Measurements from ENCODE around the gene POLR2A.

Gene POLR2A

DNA sequence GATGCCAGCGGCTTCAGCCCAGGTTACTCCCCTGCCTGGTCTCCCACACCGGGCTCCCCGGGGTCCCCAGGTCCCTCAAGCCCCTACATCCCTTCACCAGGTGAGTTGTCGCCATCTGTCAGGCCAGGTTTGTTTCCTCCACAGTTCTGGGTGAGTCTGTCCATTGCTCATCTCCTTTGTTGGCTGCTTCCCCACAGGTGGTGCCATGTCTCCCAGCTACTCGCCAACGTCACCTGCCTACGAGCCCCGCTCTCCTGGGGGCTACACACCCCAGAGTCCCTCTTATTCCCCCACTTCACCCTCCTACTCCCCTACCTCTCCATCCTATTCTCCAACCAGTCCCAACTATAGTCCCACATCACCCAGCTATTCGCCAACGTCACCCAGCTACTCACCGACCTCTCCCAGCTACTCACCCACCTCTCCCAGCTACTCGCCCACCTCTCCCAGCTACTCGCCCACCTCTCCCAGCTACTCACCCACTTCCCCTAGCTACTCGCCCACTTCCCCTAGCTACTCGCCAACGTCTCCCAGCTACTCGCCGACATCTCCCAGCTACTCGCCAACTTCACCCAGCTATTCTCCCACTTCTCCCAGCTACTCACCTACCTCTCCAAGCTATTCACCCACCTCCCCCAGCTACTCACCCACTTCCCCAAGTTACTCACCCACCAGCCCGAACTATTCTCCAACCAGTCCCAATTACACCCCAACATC is 28.8 kb downstream of the POLR2A start:
- no peak overlapping the region for H2BK120ac ChIP-seq (ENCODE audit: low read depth, low read length)
- H3K4me1 ChIP-seq (ENCODE audit: control insufficient read depth, insufficient read depth, low read depth, low read length) = no peaks in the 10 kb centered on the region
- no peak overlapping the region for H3K4ac ChIP-seq (ENCODE audit: low read depth in 1 of 2, low read length in 2 of 2)
- no peak overlapping the region for H3K4me3 ChIP-seq (ENCODE audit: insufficient read depth in 1 of 2, low read depth in 1 of 2, low read length in 2 of 2)
- H2BK5ac ChIP-seq (ENCODE audit: low read depth, low read length, poor library complexity, severe bottlenecking) = no peak overlapping the region
- DNase-seq = no peak
- no peaks in the 10 kb centered on the region for H3K27me3 ChIP-seq (ENCODE audit: control insufficient read depth in 1 of 2, insufficient read depth in 1 of 2, low read length in 2 of 2)
- H4K91ac ChIP-seq (ENCODE audit: low read length) = no peak overlapping the region
- H3K36me3 ChIP-seq (ENCODE audit: control insufficient read depth in 1 of 2, insufficient read depth in 2 of 2, low read depth in 1 of 2, low read length in 2 of 2) = peaks cover 75 to 76% of the 10 kb centered on the region in 2 experiments
- no peak overlapping the region for H2AFZ ChIP-seq (ENCODE audit: low read depth, low read length)
- no peak overlapping the region for H3K27ac ChIP-seq (ENCODE audit: low read length, poor library complexity, severe bottlenecking)
- WGBS = 97% methylated on average over 20 of the region's 20 CpGs
- H3K14ac ChIP-seq (ENCODE audit: low read length in 2 of 2) = no peak overlapping the region
- H4K8ac ChIP-seq (ENCODE audit: low read length) = no peak overlapping the region
- no peaks in the 10 kb centered on the region for H3K9me3 ChIP-seq (ENCODE audit: control insufficient read depth, low read length)
- no peak overlapping the region for H2BK15ac ChIP-seq (ENCODE audit: low read depth, poor library complexity, severe bottlenecking)
- H2BK12ac ChIP-seq (ENCODE audit: low read length in 2 of 2) = no peak overlapping the region
- no peak overlapping the region for H3K18ac ChIP-seq (ENCODE audit: low read depth in 1 of 2, low read length in 2 of 2)
- no peak overlapping the region for H2AK5ac ChIP-seq (ENCODE audit: low read length, severe bottlenecking)
- H3K9ac ChIP-seq (ENCODE audit: low read length) = no peak overlapping the region
- H3K4me2 ChIP-seq (ENCODE audit: low read length, poor library complexity, severe bottlenecking) = no peak overlapping the region
- H3K79me1 ChIP-seq (replicated peaks; ENCODE audit: low read length, poor library complexity, severe bottlenecking) = peaks cover 21% of the 10 kb centered on the region
- H3K23ac ChIP-seq (ENCODE audit: low read length in 2 of 2) = no peak overlapping the region

DNA sequence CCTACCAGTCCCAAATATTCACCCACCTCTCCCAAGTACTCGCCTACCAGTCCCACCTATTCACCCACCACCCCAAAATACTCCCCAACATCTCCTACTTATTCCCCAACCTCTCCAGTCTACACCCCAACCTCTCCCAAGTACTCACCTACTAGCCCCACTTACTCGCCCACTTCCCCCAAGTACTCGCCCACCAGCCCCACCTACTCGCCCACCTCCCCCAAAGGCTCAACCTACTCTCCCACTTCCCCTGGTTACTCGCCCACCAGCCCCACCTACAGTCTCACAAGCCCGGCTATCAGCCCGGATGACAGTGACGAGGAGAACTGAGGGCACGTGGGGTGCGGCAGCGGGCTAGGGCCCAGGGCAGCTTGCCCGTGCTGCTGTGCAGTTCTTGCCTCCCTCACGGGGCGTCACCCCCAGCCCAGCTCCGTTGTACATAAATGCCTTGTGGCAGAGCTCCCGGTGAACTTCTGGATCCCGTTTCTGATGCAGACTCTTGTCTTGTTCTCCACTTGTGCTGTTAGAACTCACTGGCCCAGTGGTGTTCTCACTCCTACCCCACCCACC is 29.8 kb downstream of the POLR2A start:
- Histone ChIP-seq H3K4me2 (ENCODE audit: low read length, poor library complexity, severe bottlenecking) (no peak overlapping the region), H3K18ac (ENCODE audit: low read depth in 1 of 2, low read length in 2 of 2) (no peak overlapping the region), H3K4ac (ENCODE audit: low read depth in 1 of 2, low read length in 2 of 2) (no peak overlapping the region), H2BK12ac (ENCODE audit: low read length in 2 of 2) (no peak overlapping the region), H2BK120ac (ENCODE audit: low read depth, low read length) (no peak overlapping the region), H2AFZ (ENCODE audit: low read depth, low read length) (no peak overlapping the region), H3K14ac (ENCODE audit: low read length in 2 of 2) (no peak overlapping the region), H4K8ac (ENCODE audit: low read length) (no peak overlapping the region), H3K9me3 (ENCODE audit: control insufficient read depth, low read length) (no peaks in the 10 kb centered on the region), H3K79me1 (replicated peaks; ENCODE audit: low read length, poor library complexity, severe bottlenecking) (peaks cover 16% of the 10 kb centered on the region), H3K36me3 (ENCODE audit: control insufficient read depth in 1 of 2, insufficient read depth in 2 of 2, low read depth in 1 of 2, low read length in 2 of 2) (peaks cover 66 to 68% of the 10 kb centered on the region in 2 experiments), H2BK15ac (ENCODE audit: low read depth, poor library complexity, severe bottlenecking) (no peak overlapping the region), H3K27me3 (ENCODE audit: control insufficient read depth in 1 of 2, insufficient read depth in 1 of 2, low read length in 2 of 2) (no peaks in the 10 kb centered on the region), H4K91ac (ENCODE audit: low read length) (no peak overlapping the region), H2AK5ac (ENCODE audit: low read length, severe bottlenecking) (no peak overlapping the region), H3K4me3 (ENCODE audit: insufficient read depth in 1 of 2, low read depth in 1 of 2, low read length in 2 of 2) (no peak overlapping the region), H2BK5ac (ENCODE audit: low read depth, low read length, poor library complexity, severe bottlenecking) (no peak overlapping the region), H3K23ac (ENCODE audit: low read length in 2 of 2) (no peak overlapping the region), H3K9ac (ENCODE audit: low read length) (no peak overlapping the region), H3K4me1 (ENCODE audit: control insufficient read depth, insufficient read depth, low read depth, low read length) (no peaks in the 10 kb centered on the region), H3K27ac (ENCODE audit: low read length, poor library complexity, severe bottlenecking) (no peak overlapping the region)
- no peak for DNase-seq
- 93% methylated on average over 17 of the region's 17 CpGs for WGBS

DNA sequence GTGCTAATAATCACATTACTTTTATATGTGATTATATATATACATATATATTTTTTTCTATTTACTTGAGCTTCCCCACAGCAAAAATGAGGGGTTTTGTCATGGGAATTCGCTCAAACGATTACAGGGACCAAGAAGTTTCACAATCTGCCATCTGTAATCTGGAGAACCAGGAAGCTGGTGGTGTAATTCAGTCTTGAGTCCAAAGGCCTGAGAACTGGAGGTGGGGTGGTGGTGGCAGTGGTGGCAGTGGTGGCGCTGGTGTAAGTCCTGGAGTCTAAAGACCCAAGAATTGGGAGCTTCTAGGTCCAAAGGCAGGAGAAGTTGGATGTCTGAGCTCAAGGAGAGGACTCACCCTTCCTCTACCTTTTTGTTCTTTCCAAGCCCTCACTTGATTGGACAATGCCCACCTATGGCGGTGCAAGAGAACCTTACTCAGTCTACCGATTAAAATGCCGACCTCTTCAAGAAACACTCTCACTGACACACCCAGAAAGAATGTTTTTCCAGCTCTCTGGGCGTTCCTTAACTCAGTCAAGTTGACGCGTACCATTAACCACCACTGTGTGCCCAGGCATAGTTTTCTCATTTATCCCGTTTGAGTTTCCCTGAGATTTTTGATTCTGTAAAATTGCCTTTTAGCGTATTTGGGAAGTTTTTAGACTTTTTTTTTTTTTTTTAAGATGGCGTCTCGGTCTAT is 31.9 kb downstream of the POLR2A start:
- H2BK15ac ChIP-seq (ENCODE audit: low read depth, poor library complexity, severe bottlenecking) = no peak overlapping the region
- no peak overlapping the region for H3K14ac ChIP-seq (ENCODE audit: low read length in 2 of 2)
- WGBS = 97% methylated on average over 12 of the region's 13 CpGs

DNA sequence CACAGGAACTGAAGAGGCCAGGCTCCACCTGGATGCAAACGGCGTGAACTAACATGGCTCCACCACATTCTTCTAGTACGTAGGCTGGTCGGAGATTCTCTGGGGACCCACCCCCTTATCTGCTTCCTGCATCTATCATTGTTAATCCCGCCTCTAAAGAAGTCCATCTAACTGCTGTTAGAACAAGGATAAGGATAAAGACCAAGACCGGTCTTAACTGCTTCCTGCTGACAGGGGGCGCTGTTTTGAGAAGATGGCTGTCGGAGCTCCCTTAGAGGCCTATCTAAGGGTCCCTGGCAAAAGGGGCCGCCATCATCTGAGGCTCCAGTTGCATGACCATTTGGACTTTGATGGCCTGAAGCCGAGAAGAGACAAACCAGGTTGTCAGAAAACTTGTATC is 38.9 kb downstream of the POLR2A start:
- no peak overlapping the region for H4K91ac ChIP-seq (ENCODE audit: low read length)
- H2AK5ac ChIP-seq (ENCODE audit: low read length, severe bottlenecking) = no peak overlapping the region
- H3K4ac ChIP-seq (ENCODE audit: low read depth in 1 of 2, low read length in 2 of 2) = no peak overlapping the region
- no peak overlapping the region for H2AFZ ChIP-seq (ENCODE audit: low read depth, low read length)
- H3K4me2 ChIP-seq (ENCODE audit: low read length, poor library complexity, severe bottlenecking) = no peak overlapping the region
- no peak overlapping the region for H3K9ac ChIP-seq (ENCODE audit: low read length)
- H3K4me3 ChIP-seq (ENCODE audit: insufficient read depth in 1 of 2, low read depth in 1 of 2, low read length in 2 of 2) = no peak overlapping the region
- H3K27me3 ChIP-seq (ENCODE audit: control insufficient read depth in 1 of 2, insufficient read depth in 1 of 2, low read length in 2 of 2) = no peaks in the 10 kb centered on the region
- H2BK5ac ChIP-seq (ENCODE audit: low read depth, low read length, poor library complexity, severe bottlenecking) = no peak overlapping the region
- no peak overlapping the region for H2BK12ac ChIP-seq (ENCODE audit: low read length in 2 of 2)
- peaks cover 10% of the 10 kb centered on the region for H3K9me3 ChIP-seq (ENCODE audit: control insufficient read depth, low read length)
- no peaks in the 10 kb centered on the region for H3K79me1 ChIP-seq (replicated peaks; ENCODE audit: low read length, poor library complexity, severe bottlenecking)
- no peak overlapping the region for H3K23ac ChIP-seq (ENCODE audit: low read length in 2 of 2)
- H4K8ac ChIP-seq (ENCODE audit: low read length) = no peak overlapping the region
- peaks cover 0 to 2% of the 10 kb centered on the region in 2 experiments for H3K36me3 ChIP-seq (ENCODE audit: control insufficient read depth in 1 of 2, insufficient read depth in 2 of 2, low read depth in 1 of 2, low read length in 2 of 2)
- no peak for DNase-seq
- no peak overlapping the region for H3K27ac ChIP-seq (ENCODE audit: low read length, poor library complexity, severe bottlenecking)
- no peak overlapping the region for H3K18ac ChIP-seq (ENCODE audit: low read depth in 1 of 2, low read length in 2 of 2)
- WGBS = 62% methylated on average over 10 of the region's 10 CpGs
- no peaks in the 10 kb centered on the region for H3K4me1 ChIP-seq (ENCODE audit: control insufficient read depth, insufficient read depth, low read depth, low read length)
- no peak overlapping the region for H2BK120ac ChIP-seq (ENCODE audit: low read depth, low read length)
- H3K14ac ChIP-seq (ENCODE audit: low read length in 2 of 2) = no peak overlapping the region
- no peak overlapping the region for H2BK15ac ChIP-seq (ENCODE audit: low read depth, poor library complexity, severe bottlenecking)

More for the DNA sequence above, 31.9 kb downstream of the POLR2A start:
- no peak overlapping the region for H3K23ac ChIP-seq (ENCODE audit: low read length in 2 of 2)
- no peak overlapping the region for H4K8ac ChIP-seq (ENCODE audit: low read length)
- H2BK5ac ChIP-seq (ENCODE audit: low read depth, low read length, poor library complexity, severe bottlenecking) = no peak overlapping the region
- no peaks in the 10 kb centered on the region for H3K9me3 ChIP-seq (ENCODE audit: control insufficient read depth, low read length)
- DNase-seq = no peak
- no peaks in the 10 kb centered on the region for H3K4me1 ChIP-seq (ENCODE audit: control insufficient read depth, insufficient read depth, low read depth, low read length)
- no peak overlapping the region for H2AK5ac ChIP-seq (ENCODE audit: low read length, severe bottlenecking)
- H3K4me2 ChIP-seq (ENCODE audit: low read length, poor library complexity, severe bottlenecking) = no peak overlapping the region
- no peak overlapping the region for H2BK12ac ChIP-seq (ENCODE audit: low read length in 2 of 2)
- no peak overlapping the region for H3K4ac ChIP-seq (ENCODE audit: low read depth in 1 of 2, low read length in 2 of 2)
- peaks cover 11% of the 10 kb centered on the region for H3K79me1 ChIP-seq (replicated peaks; ENCODE audit: low read length, poor library complexity, severe bottlenecking)
- no peak overlapping the region for H3K4me3 ChIP-seq (ENCODE audit: insufficient read depth in 1 of 2, low read depth in 1 of 2, low read length in 2 of 2)
- H3K36me3 ChIP-seq (ENCODE audit: control insufficient read depth in 1 of 2, insufficient read depth in 2 of 2, low read depth in 1 of 2, low read length in 2 of 2) = peaks cover 45 to 46% of the 10 kb centered on the region in 2 experiments
- H3K27ac ChIP-seq (ENCODE audit: low read length, poor library complexity, severe bottlenecking) = no peak overlapping the region
- H2AFZ ChIP-seq (ENCODE audit: low read depth, low read length) = no peak overlapping the region
- no peak overlapping the region for H3K9ac ChIP-seq (ENCODE audit: low read length)
- no peak overlapping the region for H2BK120ac ChIP-seq (ENCODE audit: low read depth, low read length)
- H3K27me3 ChIP-seq (ENCODE audit: control insufficient read depth in 1 of 2, insufficient read depth in 1 of 2, low read length in 2 of 2) = no peaks in the 10 kb centered on the region
- H3K18ac ChIP-seq (ENCODE audit: low read depth in 1 of 2, low read length in 2 of 2) = no peak overlapping the region
- H4K91ac ChIP-seq (ENCODE audit: low read length) = no peak overlapping the region

Measured in mesenchymal stem cell (in vitro differentiated cells and primary cell).